Neuron (in vitro differentiated cells): ENCODE measurements around the gene RAP1GAP2.

ENCODE experiments used
- H2AFZ ChIP-seq: one replicate; pipeline ENCODE4 v1.6.1; 2013; ENCODE audit warnings: low read depth, mild to moderate bottlenecking, inconsistent platforms, low read length, moderate library complexity
- H3K27me3 ChIP-seq: one replicate; pipeline ENCODE4 v1.6.1; 2013; ENCODE audit warnings: low read length; ENCODE audit not compliant: insufficient read depth
- H3K36me3 ChIP-seq: one replicate; pipeline ENCODE4 v1.6.1; 2013; ENCODE audit warnings: low read length; ENCODE audit not compliant: insufficient read depth
- H3K4me1 ChIP-seq: one replicate; pipeline ENCODE4 v1.6.1; 2013; ENCODE audit warnings: low read length; ENCODE audit not compliant: insufficient read depth
- H3K4me3 ChIP-seq: 2 replicates; pipeline ENCODE4 v1.5.1; 2013; ENCODE audit warnings: mild to moderate bottlenecking, low read length, moderate library complexity
- H3K9me3 ChIP-seq: one replicate; pipeline ENCODE4 v1.6.1; 2013; ENCODE audit warnings: low read length

The RAP1GAP2 gene

GRCh38 chr17:2795441-2796163 is 636 bp upstream of the RAP1GAP2 start:
- peaks cover 21% of the 10 kb centered on the region for H3K27me3 ChIP-seq
- no peaks in the 10 kb centered on the region for H3K36me3 ChIP-seq
- H3K4me3 ChIP-seq: no peak overlapping the region
- no peaks in the 10 kb centered on the region for H3K9me3 ChIP-seq
- H2AFZ ChIP-seq: no peak overlapping the region
- H3K4me1 ChIP-seq: no peaks in the 10 kb centered on the region

GRCh38 chr17:2797226-2797625 is 988 bp downstream of the RAP1GAP2 start:
- H3K36me3 ChIP-seq: no peaks in the 10 kb centered on the region
- no peaks in the 10 kb centered on the region for H3K9me3 ChIP-seq
- peaks cover 16% of the 10 kb centered on the region for H3K27me3 ChIP-seq
- no peaks in the 10 kb centered on the region for H3K4me1 ChIP-seq
- no peak overlapping the region for H3K4me3 ChIP-seq
- no peak overlapping the region for H2AFZ ChIP-seq

- Histone ChIP-seq H3K27me3 (peaks cover 16% of the 10 kb centered on the region), H3K4me1 (no peaks in the 10 kb centered on the region), H3K36me3 (no peaks in the 10 kb centered on the region), H3K9me3 (no peaks in the 10 kb centered on the region), H3K4me3 (no peak overlapping the region), H2AFZ (no peak overlapping the region)
These were observed 1.4 kb downstream of the RAP1GAP2 start for GRCh38 chr17:2797637-2798036.

GRCh38 chr17:2798188-2798587 is 1.9 kb downstream of the RAP1GAP2 start:
- Histone ChIP-seq H3K4me3 (no peak overlapping the region), H2AFZ (no peak overlapping the region), H3K9me3 (no peaks in the 10 kb centered on the region), H3K36me3 (no peaks in the 10 kb centered on the region), H3K4me1 (no peaks in the 10 kb centered on the region), H3K27me3 (peaks cover 16% of the 10 kb centered on the region)

- Histone ChIP-seq H2AFZ (no peak overlapping the region), H3K36me3 (no peaks in the 10 kb centered on the region), H3K4me3 (no peak overlapping the region), H3K27me3 (peaks cover 16% of the 10 kb centered on the region), H3K4me1 (no peaks in the 10 kb centered on the region), H3K9me3 (no peaks in the 10 kb centered on the region)
These were observed 2.4 kb downstream of the RAP1GAP2 start for GRCh38 chr17:2798678-2799077.

GRCh38 chr17:2799653-2800052 is 3.4 kb downstream of the RAP1GAP2 start:
- no peak overlapping the region for H2AFZ ChIP-seq
- H3K27me3 ChIP-seq: peaks cover 16% of the 10 kb centered on the region
- H3K36me3 ChIP-seq: no peaks in the 10 kb centered on the region
- H3K4me3 ChIP-seq: no peak overlapping the region
- H3K9me3 ChIP-seq: no peaks in the 10 kb centered on the region
- no peaks in the 10 kb centered on the region for H3K4me1 ChIP-seq

GRCh38 chr17:2800367-2800766 is 4.1 kb downstream of the RAP1GAP2 start:
- no peak overlapping the region for H3K4me3 ChIP-seq
- H3K36me3 ChIP-seq: no peaks in the 10 kb centered on the region
- H3K9me3 ChIP-seq: no peaks in the 10 kb centered on the region
- H3K4me1 ChIP-seq: no peaks in the 10 kb centered on the region
- H3K27me3 ChIP-seq: peaks cover 16% of the 10 kb centered on the region
- H2AFZ ChIP-seq: no peak overlapping the region

- Histone ChIP-seq H3K4me1 (no peaks in the 10 kb centered on the region), H3K27me3 (peaks cover 16% of the 10 kb centered on the region), H3K36me3 (no peaks in the 10 kb centered on the region), H3K9me3 (no peaks in the 10 kb centered on the region), H2AFZ (no peak overlapping the region), H3K4me3 (no peak overlapping the region)
These were observed 5.6 kb downstream of the RAP1GAP2 start for GRCh38 chr17:2801841-2802240.

- Histone ChIP-seq H3K4me3 (no peak overlapping the region), H3K36me3 (no peaks in the 10 kb centered on the region), H3K9me3 (no peaks in the 10 kb centered on the region), H3K27me3 (peaks cover 17% of the 10 kb centered on the region), H2AFZ (no peak overlapping the region), H3K4me1 (no peaks in the 10 kb centered on the region)
These were observed 6.3 kb downstream of the RAP1GAP2 start for GRCh38 chr17:2802574-2802973.

GRCh38 chr17:2803386-2803785 is 7.1 kb downstream of the RAP1GAP2 start:
- Histone ChIP-seq H3K9me3 (no peaks in the 10 kb centered on the region), H3K4me1 (no peaks in the 10 kb centered on the region), H3K4me3 (no peak overlapping the region), H3K27me3 (peaks cover 15% of the 10 kb centered on the region), H3K36me3 (no peaks in the 10 kb centered on the region), H2AFZ (no peak overlapping the region)

- Histone ChIP-seq H3K36me3 (no peaks in the 10 kb centered on the region), H3K4me1 (no peaks in the 10 kb centered on the region), H3K4me3 (no peak overlapping the region), H2AFZ (no peak overlapping the region), H3K27me3 (peaks cover 14% of the 10 kb centered on the region), H3K9me3 (no peaks in the 10 kb centered on the region)
These were observed 7.7 kb downstream of the RAP1GAP2 start for GRCh38 chr17:2803971-2804370.

GRCh38 chr17:2804912-2805311 is 8.7 kb downstream of the RAP1GAP2 start:
- no peaks in the 10 kb centered on the region for H3K9me3 ChIP-seq
- no peak overlapping the region for H2AFZ ChIP-seq
- H3K36me3 ChIP-seq: no peaks in the 10 kb centered on the region
- peaks cover 7% of the 10 kb centered on the region for H3K27me3 ChIP-seq
- H3K4me1 ChIP-seq: no peaks in the 10 kb centered on the region
- no peak overlapping the region for H3K4me3 ChIP-seq

GRCh38 chr17:2805961-2806360 is 9.7 kb downstream of the RAP1GAP2 start:
- Histone ChIP-seq H3K4me3 (no peak overlapping the region), H3K27me3 (peaks cover 4% of the 10 kb centered on the region), H3K36me3 (no peaks in the 10 kb centered on the region), H3K4me1 (no peaks in the 10 kb centered on the region), H3K9me3 (no peaks in the 10 kb centered on the region), H2AFZ (no peak overlapping the region)
